Measurements from ENCODE around the gene CBX2.

The CBX2 gene

GRCh38 chr17:79814127-79814973 is 36.4 kb downstream of the CBX2 start:
- DNase-seq: no peak

- DNase-seq: no peak
Observed at GRCh38 chr17:79814974-79815835, 37.3 kb downstream of the CBX2 start.

GRCh38 chr17:79815836-79816461 is 38.0 kb downstream of the CBX2 start:
- no peak for DNase-seq

GRCh38 chr17:79818026-79818758 is 40.2 kb downstream of the CBX2 start:
- no peak for DNase-seq

- DNase-seq: no peak
Observed at GRCh38 chr17:79819085-79819484, 41.1 kb downstream of the CBX2 start.

GRCh38 chr17:79819534-79820276 is 41.8 kb downstream of the CBX2 start:
- no peak for DNase-seq

GRCh38 chr17:79820959-79821330 is 43.0 kb downstream of the CBX2 start:
- no peak for DNase-seq

- no peak for DNase-seq
Observed at GRCh38 chr17:79821331-79822095, 43.6 kb downstream of the CBX2 start.

- DNase-seq: no peak
Observed at GRCh38 chr17:79822583-79823124, 44.7 kb downstream of the CBX2 start.

GRCh38 chr17:79824234-79824633 is 46.3 kb downstream of the CBX2 start:
- DNase-seq: no peak

- DNase-seq: no peak
Observed at GRCh38 chr17:79824893-79825579, 47.1 kb downstream of the CBX2 start.

- DNase-seq: no peak
Observed at GRCh38 chr17:79825580-79825921, 47.6 kb downstream of the CBX2 start.

GRCh38 chr17:79826204-79826680 is 48.3 kb downstream of the CBX2 start:
- no peak for DNase-seq

GRCh38 chr17:79826841-79827578 is 49.1 kb downstream of the CBX2 start:
- DNase-seq: no peak

- no peak for DNase-seq
Observed at GRCh38 chr17:79829004-79829403, 51.1 kb downstream of the CBX2 start.

- no peak for DNase-seq
Observed at GRCh38 chr17:79829457-79829856, 51.5 kb downstream of the CBX2 start.

GRCh38 chr17:79830303-79830702 is 52.4 kb downstream of the CBX2 start:
- DNase-seq: no peak

- peak; percentile 12 for DNase-seq
Observed at GRCh38 chr17:79830763-79831264, 52.9 kb downstream of the CBX2 start.
